Activated CD8-positive, alpha-beta memory T cell treated with anti-CD3 and anti-CD28 coated beads, Interleukin-2, amount 50 U/mL, for 48 hours (primary cell): ENCODE results near the gene PCSK7.

Experiments
- DNase-seq: peaks from one replicate; pipeline ENCODE4 v3.0.0-alpha.2; 2020

The PCSK7 gene

DNA sequence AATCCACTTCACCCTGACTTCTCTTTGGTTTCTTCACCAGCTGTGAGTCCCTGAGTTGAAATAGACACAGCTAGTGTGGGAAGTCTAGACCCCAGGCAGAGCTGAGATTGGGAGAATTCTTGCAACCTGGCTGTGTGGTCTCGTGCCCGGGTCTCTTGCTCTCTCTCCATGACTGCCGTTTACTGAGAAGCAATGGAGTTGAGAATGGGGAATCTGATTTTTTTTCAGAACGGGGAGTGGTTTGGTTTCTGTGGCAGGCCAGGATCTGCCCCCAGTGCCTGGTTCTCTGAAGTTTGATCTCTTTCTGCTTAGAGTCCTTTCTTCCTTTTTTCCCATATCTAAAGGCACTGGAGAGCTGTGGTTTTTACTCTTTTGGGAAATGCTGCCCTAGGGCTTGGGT is 51.9 kb downstream of the PCSK7 start:
- peak; percentile 48 for DNase-seq

DNA sequence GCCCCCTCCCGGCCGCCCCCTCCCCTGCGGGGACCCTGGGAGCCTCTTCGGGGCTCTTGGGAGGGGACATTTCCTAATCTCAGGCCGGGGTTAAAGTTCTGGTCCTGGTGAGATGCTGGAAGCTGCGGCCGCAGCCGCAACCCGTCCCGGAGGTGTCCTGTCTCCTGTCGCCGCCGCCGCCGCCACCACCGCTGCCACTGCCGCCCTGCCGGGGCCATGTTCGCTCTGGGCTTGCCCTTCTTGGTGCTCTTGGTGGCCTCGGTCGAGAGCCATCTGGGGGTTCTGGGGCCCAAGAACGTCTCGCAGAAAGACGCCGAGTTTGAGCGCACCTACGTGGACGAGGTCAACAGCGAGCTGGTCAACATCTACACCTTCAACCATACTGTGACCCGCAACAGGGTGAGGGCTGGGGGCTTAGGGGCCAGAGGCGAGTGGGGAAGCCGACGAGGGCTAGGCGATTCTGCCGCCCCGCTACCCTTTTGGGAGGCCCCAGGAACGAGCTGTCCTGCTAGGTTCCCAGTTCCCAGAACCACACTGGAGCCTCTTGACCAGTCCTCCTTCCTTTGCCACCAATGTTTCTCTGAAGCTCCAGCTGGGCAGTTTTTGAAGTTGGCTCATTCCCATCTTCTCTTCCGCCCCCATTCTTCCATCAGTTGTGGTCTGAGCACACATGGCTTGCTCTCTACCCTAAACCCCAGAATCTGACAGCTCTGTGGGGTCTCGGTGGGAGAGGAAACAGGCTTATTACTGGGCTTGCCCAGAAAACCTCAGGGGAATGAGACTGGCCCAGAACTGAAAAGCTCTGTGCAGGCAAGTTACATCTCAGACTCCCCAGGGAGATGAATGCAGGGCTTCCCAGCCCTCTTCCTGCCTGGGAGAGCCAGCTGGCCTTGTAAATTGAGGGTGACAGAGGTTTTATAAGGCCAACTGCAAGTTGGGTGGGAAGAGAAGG is 52.5 kb downstream of the PCSK7 start:
- peak; percentile 78 for DNase-seq

DNA sequence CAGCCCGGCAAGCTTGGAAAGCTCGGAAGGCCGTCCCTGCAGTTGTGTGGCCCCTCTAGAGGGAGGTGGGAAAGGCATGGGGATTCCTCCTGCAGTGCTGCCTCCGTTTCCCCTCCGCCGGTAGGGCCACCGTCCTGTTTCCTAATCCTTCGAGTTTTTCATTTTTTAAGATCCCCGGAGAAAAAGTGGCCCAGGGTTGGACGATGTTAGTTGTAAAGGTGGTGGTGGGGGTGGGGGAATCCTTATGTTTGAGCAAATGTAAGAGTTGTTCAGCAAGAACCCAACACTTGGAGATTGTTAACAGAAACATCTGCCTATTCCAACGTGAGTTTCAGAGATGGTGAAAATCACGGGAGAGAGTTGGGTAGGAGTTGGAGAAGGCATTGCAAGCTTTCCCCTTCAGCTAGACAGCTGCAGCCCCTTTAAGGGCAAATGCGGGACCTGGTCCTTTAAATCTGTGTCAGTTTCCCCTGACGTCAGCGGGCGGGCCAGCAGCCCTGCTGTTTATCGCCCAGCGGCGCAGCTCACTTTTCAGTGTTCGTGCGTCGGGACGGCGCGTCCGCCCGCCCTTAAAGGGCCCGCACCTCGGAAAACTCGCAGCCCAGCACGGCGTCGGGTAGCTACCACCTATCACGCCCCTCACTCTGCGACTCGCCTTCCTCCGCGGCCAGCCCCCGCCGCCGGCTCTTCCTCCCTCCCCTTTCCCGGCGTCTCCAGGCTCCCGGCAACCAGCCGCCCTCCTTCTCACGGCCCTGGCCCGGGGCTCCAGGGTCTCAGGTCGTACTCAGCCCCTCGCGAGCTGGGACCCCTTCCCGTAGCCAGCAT is 53.5 kb downstream of the PCSK7 start, which contains the start of gene SIDT2:
SIDT2 (plus strand) TSS at position 534 of the 825 bp plus-strand sequence. CDS start 521 bp downstream, outside the sequence.
- DNase-seq, result peak; percentile 92

DNA sequence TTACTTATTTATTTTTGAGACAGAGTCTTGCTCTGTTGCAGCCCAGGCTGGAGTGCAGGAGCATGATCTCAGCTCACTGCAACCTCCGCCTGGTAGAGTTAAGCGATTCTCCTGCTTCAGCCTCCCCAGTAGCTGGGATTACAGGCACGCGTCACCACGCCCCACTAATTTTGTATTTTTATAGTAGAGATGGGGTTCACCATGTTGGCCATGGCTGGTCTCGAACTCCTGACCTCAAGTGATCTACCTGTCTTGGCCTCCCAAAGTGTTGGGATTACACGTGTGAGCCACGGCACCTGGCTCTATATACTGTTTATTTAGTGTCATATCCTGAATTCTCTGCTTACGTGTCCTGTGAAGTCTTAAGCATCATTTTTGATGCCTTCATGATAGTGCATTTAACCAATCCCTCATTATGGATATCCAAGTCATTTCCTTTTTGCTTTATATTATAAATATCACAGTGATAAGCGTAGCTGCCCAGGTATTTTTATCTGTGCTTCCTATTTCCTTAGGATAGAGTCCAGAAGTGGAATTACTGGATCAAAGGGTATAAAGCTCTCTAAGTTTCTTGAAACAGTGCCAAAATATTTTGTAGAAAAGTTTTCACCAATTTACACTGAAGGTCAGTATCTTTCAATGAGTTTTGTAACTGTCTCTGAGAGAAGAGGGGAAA is 54.2 kb downstream of the PCSK7 start:
- DNase-seq, result no peak

DNA sequence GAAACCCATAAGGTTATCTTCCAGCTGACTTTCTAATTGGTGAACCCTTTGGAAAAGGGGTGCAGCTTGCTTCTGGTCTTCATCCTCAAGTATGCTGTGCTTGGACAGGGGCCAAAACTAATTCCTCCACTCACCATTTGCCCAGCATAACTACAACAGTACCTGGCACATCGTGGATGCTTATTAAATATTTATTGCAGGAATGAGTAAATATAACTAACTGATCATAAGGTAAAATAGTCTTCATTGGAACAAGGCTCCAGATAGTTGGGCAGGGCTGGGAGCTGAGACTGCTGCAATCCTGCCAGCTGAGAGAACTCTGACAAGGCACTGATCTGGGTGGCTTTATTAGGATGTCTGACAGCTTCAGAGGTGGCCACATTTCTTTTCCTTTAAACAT is 55.7 kb downstream of the PCSK7 start:
- no peak for DNase-seq

DNA sequence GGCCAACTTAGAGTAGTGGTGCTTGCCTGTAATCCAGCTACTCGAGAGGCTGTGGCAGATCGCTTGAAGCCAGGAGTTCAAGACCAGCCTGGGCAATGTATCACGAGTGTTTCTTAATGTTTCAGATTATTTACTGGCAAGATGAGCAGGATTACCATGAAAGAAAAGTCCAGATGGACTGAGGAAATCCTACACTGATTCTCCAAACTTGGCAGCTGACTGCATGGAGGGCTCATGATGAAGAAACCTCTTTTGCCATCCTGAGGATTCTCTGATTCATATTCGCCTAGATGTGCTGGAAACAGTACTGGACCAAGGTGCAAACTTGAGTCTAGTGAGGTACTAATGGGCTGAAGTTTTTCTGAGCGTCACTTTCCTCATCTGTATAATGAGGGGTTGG is 56.1 kb downstream of the PCSK7 start:
- no peak for DNase-seq

DNA sequence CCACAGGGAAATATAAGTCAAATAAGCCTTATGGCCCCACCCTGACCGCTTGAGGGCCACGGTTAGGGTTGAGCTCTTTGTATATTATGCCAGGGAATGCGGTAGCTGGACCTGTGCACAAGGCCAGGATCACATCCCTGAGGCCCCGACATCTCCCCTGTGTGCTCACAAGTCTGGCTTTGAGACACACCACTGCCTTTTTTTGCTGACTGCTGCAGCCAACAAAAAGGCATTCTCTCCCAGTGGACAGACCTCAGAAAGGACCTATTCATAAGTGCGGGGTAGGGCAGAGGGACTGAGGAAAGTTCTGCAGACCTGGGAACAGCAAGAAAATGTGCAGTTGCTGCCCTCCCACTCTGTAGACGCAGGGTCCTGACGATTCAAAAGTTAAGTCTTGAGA is 56.8 kb downstream of the PCSK7 start:
- no peak for DNase-seq

DNA sequence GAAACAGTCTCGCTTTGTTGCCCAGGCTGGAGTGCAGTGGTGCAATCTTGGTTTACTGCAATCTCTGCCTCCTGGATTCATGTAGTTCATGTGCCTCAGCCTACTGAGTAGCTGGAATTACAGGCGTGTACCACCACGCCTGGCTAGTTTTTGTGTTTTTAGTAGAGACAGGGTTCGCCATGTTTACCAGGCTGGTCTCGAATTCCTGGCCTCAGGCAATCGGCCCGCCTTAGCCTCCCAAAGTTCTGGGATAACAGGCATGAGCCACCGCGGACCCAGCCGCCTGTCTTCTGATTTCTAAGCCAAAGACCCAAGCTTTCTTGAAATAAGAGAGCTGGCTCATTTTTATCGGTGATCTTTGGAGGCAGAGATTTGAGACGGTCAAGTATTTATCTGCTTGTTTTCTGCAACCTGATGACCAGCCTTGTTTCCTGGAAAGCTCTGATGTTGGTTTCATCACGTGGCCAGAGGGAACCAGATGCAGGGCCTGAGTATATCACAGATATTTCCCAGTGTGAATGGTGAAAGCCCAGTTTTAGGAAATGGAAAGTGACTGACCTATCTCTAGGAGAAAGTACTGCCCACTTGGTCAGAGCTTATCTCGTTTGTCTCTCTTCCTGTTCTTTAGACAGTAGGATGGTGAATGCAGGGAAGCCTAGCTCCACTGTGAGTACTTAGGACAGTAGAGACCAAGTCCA is 59.0 kb downstream of the PCSK7 start:
- DNase-seq, result no peak

DNA sequence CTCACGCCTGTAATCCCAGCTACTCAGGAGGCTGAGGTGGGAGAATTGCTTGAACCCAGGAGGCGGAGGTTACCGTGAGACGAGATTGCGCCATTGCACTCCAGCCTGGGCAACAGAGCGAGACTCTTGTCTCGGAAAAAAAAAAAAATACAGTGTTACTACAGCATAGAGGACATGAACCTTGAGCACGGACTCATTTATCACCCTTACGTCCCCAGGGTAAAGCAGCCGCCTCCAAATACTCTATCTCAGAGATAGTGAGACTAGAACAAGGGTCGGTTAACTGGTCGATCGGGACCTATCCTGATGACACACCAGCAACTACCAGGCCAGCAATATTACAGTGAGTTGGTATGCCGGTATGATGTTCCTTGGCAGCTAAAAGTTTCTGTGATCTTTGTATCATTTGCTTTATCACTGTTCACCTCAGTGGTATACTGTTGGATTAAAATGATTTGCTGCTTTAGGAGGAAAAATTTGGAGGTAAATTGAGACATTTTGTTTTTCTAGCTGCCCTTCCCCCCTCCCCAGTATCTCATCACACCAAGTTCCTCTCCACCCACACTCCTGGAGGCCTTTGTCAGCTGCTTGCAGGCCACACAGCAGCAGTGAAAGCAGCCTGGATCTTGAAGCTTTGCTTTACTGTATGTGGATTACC is 60.3 kb downstream of the PCSK7 start:
- DNase-seq, result no peak

DNA sequence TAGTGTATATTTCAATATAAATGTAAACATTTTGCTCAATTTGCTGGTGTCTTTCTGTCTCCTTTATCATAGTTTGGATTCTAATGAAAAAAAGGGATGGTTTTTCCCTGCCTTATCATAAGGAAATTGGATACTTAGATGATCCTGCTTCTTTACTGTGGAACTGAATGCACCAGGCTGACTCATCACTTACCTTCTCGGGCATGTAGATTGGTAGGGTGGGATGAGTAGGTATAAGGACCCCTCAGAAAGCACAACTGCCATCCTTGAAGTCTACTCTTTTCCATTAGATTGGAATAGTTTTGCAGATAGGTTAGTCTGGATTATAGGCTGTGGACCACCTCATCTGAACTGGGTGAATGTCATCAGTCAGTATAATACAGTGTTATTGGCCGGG is 60.9 kb downstream of the PCSK7 start:
- no peak for DNase-seq

DNA sequence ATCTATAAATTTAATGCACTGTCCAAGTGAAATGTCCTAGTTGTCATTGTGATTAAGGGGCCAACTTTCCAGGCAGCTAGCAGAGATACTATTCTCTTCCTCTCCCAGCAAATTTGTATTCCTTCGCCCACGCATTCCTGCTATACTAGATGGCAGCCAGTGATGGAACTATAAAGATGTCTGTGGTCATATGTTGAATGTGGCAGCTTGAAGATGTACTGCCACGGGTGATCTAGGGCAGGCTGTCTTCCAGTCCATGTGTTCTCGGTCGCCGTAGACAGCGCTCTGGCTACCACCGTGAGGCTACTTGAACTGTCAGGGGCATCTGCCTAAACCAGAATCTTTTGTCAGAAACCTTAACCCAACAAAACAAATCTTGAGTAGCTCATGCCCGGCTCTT is 61.7 kb downstream of the PCSK7 start:
- DNase-seq, result no peak

DNA sequence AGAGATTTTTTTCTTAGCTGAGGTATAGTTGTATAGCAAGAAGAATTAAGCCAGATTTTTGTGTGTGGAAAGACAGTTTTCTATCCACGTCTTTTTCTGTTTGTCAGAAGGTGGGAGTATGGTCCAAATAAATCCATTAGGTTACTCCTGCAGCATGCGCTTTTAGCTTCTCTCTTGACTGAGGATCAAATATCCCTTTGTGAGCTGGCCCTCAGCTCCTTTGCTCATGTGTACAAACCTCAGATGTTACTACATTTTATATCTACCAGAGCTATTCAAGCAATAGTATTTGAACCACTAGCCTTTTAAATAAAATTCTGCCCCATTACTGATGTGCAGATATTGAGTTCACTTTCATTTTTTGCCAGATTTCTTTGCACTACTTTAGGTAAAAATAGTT is 62.1 kb downstream of the PCSK7 start:
- DNase-seq, result no peak

DNA sequence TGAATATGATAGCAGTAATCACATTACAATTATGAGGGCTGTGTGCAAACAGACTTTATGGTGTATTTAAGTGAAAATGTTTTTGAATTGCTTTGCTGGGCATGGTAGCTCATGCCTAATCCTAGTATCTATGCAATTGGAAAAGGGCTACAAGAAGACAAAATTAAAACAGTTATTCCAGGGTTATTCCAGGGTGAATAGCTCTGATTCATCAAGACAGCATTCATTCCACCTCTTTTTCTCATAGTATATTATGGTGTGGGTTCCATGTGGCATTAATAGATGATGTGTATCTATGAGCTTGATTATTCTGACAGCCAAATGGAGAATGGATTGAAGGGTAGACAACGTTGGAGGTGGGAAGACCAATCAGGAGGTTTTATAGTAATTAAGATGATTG is 65.4 kb downstream of the PCSK7 start:
- DNase-seq, result no peak

DNA sequence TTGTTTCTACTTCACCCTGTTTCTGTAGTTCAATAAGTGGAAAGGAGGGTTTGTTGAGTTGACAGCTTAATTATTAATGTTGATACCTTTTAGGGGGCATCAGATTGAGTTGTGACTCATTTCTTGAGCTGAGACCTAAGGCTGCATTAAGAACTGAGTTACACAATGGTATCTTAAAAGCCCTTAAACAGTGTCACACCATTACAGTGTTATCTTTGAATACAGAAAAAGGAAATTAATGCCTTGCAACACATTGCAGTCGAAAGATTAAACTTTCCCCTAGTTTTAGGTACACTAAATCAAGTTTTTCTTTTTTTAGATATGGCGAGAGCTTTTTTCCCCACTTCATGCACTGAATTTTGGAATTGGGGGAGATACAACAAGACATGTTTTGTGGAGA is 71.0 kb downstream of the PCSK7 start:
- no peak for DNase-seq

DNA sequence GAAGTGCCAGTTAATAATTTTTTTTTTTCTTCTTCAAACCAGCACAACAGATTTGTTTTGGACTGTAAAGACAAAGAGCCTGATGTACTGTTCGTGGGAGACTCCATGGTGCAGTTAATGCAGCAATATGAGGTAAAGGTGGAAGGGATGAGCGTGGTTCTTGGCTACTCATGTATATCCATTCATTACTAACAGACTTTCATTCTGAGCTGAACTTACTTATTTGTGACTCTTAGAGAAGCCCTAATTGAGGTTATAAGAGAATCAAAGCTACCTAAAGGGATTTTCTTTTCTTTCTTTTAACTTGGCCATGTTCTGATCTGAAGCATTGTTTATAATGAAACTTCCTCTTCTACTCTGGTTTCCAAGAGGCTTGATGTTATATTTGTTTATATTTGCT is 72.0 kb downstream of the PCSK7 start:
- DNase-seq, result no peak

DNA sequence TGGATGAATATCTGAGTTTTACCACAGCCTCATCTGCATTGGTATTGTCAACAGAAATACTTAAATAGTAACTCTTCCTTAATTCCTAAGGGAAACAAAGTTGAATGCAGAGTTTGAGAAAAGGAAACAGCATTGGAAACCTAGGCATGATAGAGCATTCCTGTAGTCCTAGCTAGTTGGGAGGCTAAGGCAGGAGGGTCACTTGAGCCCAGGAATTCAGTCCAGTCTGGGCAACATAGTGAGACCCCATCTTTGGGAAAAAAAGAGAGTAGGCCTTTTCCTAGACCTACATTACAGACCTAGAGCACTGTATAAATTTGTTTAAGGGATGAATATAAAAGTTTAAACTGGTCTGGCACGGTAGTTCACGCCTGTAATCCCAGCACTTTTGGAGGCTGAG is 74.4 kb downstream of the PCSK7 start:
- DNase-seq, result no peak

DNA sequence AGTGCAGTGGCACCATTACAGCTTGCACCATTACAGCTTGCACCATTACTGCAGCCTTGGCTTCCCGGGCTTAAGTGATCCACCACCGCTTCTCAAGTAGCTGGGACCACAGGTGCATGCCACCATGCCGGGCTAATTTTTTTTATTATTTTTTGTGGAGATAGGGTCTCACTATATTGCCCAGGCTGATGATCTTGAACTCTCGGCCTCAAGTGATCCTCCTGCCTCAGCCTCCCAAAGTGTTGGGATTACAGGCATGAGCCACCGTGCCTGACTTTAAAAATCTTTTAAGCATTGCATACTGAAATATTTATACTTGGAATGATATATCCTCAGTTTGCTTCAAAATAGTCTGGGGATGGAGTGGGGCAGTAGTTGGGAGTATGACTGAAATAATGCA is 77.4 kb downstream of the PCSK7 start:
- no peak for DNase-seq
